ENCODE measurements around the gene TH. TPM values are rescaled to one million over a fixed set of nuclear protein-coding genes. Genes with fewer than 3 reads are reported as not detected.
"Not testable (repeated sequence)": the region's sequence is repeated elsewhere in the genome, so short reads cannot be mapped to it uniquely, and the experiment has no call there.

The TH gene
- polyA plus RNA-seq, 2 of the 4 experiments (the other 2 are of a cell fraction): not detected

DNA sequence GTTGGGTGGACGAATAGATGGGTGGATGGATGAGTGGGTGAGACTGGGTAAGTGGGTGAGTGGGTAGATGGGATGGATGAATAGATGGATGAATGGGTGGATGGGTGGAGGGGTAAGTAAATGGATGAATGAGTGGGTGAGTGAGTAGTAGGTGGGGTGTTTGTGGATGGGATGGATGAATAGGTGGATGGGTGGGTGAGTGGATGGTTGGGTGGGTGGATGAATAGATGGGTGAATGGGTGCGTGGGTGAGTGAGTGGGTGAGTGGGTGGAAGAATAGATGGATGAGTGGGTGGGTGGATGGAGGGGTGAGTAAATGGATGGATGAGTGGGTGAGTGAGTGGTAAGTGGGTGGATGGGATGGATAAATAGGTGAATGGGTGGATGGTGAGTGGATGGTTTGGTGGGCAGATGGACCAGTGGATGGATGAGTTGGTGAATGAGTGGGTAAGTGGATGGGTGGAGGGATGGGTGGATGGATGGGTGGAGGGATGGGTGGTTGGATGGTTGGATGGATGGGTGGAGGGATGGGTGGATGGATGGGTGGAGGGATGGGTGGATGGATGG lies 45.0 kb downstream of the TH start:
- ATAC-seq: no peak
- H3K27ac ChIP-seq: no peak overlapping the region
- DNase-seq (ENCODE audit: low read depth in 1 of 2, low spot score in 1 of 2): no peak
- no peak overlapping the region for H3K4me2 ChIP-seq
- 10% methylated on average over 2 of the region's 2 CpGs for WGBS (ENCODE audit: missing lambda C conversion rate)
- H3K4me3 ChIP-seq: no peak overlapping the region
- no peaks in the 10 kb centered on the region for H3K4me1 ChIP-seq
- TF ChIP-seq HOXB5 (CRISPR knock-in tag; IDR thresholded peaks at IDR 0.05): no peak
- TF ChIP-seq ESRRA (IDR thresholded peaks at IDR 0.05; ENCODE audit: borderline replicate concordance, low read length): no peak
- no peak for TF ChIP-seq SREBF2 (IDR thresholded peaks at IDR 0.05)
- no peak for TF ChIP-seq RFX5 (IDR thresholded peaks at IDR 0.05)
- no peak for TF ChIP-seq HDAC2 (IDR thresholded peaks at IDR 0.05)
- TF ChIP-seq FOXS1 (CRISPR knock-in tag; IDR thresholded peaks at IDR 0.05): no peak
- TF ChIP-seq, protein P1, sequence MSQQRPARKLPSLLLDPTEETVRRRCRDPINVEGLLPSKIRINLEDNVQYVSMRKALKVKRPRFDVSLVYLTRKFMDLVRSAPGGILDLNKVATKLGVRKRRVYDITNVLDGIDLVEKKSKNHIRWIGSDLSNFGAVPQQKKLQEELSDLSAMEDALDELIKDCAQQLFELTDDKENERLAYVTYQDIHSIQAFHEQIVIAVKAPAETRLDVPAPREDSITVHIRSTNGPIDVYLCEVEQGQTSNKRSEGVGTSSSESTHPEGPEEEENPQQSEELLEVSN (IDR thresholded peaks at IDR 0.05; ENCODE audit: borderline replicate concordance, low read depth): no peak
- no peak for TF ChIP-seq ZFP36 (IDR thresholded peaks at IDR 0.05; ENCODE audit: borderline replicate concordance, partially characterized antibody)
- no peak for TF ChIP-seq POLR2AphosphoS2 (conservative IDR thresholded peaks at IDR 0.05; ENCODE audit: low read length)
- TF ChIP-seq, protein P2, sequence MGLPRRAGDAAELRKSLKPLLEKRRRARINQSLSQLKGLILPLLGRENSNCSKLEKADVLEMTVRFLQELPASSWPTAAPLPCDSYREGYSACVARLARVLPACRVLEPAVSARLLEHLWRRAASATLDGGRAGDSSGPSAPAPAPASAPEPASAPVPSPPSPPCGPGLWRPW (IDR thresholded peaks at IDR 0.05): no peak
- H3K9me3 ChIP-seq: no peaks in the 10 kb centered on the region
- ChIA-PET POLR2A (no interaction called here), CTCF (no interaction called here)
- FAIRE-seq: no peak

DNA sequence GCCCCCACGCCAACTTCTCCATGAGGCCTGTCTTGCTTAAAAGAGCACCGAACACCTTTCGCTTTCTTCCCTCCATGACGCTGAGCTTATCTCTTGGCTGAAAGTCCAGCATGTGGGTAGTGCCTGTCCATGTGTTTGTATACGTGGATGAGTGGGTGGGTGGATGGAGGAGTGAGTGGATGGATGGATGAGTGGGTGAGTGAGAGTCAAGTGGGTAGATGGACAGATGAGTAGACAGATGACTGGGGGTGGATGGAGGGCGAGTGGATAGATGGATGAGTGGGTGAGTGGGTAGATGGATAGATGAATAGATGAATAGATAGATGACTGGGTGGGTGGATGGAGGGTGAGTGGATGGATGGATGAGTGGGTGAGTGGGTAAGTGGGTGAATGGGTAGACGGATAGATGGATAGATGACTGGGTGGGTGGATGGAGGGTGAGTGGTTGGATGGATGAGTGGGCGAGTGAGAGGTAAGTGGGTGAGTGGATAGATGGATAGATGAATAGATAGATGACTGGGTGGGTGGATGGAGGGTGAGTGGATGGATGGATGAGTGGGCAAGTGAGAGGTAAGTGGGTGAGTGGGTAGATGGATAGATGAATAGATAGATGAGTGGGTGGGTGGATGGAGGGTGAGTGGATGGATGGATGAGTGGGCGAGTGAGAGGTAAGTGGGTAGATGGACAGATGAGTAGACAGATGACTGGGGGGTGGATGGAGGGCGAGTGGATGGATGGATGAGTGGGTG lies 46.7 kb downstream of the TH start:
- WGBS (ENCODE audit: missing lambda C conversion rate): 47% methylated on average over 9 of the region's 10 CpGs
- ATAC-seq; FAIRE-seq; DNase-seq (ENCODE audit: low read depth in 1 of 2, low spot score in 1 of 2); H3K4me3 ChIP-seq; POLR2A ChIA-PET; H3K27ac ChIP-seq; H3K9me3 ChIP-seq; H3K4me1 ChIP-seq; H3K4me2 ChIP-seq: not testable (repeated sequence)
- CTCF ChIA-PET: interaction anchor here (0.8 to 3.4 kb wide), 3 partner anchors 9 to 31 kb away, joined by 3 to 22 read pairs (median 3); no protein-coding TSS in a partner anchor

DNA sequence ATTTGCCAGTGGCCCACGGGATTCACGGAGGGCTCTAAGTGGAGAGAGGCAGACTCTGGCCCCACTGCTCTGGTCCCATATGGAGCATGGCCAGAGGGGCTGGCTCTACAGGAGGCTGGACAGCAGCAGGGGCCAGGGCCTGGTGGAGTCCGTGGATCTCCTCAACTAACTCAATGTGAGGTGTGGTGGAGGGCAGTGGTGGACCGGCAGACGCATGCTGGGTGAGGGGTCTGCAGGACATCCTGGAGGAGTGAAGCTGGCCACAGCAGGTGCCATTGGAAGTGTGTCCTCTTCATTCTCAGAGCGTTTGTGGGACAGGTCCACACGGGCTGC lies 48.0 kb downstream of the TH start:
- H3K4me2 ChIP-seq: no peak overlapping the region
- CTCF ChIA-PET: interaction anchor here (0.7 to 3.4 kb wide), 3 partner anchors 7 to 28 kb away, joined by 3 to 22 read pairs (median 3); no protein-coding TSS in a partner anchor
- no peaks in the 10 kb centered on the region for H3K4me1 ChIP-seq
- H3K4me3 ChIP-seq: no peak overlapping the region
- POLR2A ChIA-PET: no interaction called here
- DNase-seq (ENCODE audit: low read depth in 1 of 2, low spot score in 1 of 2) (no peak), ATAC-seq (peak in 1 of 2 experiments; percentile 39; a peak in 3 of 6 replicates), FAIRE-seq (no peak)
- peaks cover under 1% of the 10 kb centered on the region; the same call in 1 of the 3 replicates for H3K9me3 ChIP-seq
- TF ChIP-seq, protein P1 (IDR thresholded peaks at IDR 0.05; ENCODE audit: borderline replicate concordance, low read depth): no peak
- TF ChIP-seq JUN (IDR thresholded peaks at IDR 0.05): no peak
- no peak for TF ChIP-seq KDM1A (IDR thresholded peaks at IDR 0.05; ENCODE audit: low read depth)
- TF ChIP-seq SMC3 (IDR thresholded peaks at IDR 0.05): no peak
- TF ChIP-seq NFE2L2 (conservative IDR thresholded peaks at IDR 0.05; ENCODE audit: low read length): no peak
- TF ChIP-seq, protein P3, sequence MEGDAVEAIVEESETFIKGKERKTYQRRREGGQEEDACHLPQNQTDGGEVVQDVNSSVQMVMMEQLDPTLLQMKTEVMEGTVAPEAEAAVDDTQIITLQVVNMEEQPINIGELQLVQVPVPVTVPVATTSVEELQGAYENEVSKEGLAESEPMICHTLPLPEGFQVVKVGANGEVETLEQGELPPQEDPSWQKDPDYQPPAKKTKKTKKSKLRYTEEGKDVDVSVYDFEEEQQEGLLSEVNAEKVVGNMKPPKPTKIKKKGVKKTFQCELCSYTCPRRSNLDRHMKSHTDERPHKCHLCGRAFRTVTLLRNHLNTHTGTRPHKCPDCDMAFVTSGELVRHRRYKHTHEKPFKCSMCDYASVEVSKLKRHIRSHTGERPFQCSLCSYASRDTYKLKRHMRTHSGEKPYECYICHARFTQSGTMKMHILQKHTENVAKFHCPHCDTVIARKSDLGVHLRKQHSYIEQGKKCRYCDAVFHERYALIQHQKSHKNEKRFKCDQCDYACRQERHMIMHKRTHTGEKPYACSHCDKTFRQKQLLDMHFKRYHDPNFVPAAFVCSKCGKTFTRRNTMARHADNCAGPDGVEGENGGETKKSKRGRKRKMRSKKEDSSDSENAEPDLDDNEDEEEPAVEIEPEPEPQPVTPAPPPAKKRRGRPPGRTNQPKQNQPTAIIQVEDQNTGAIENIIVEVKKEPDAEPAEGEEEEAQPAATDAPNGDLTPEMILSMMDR (IDR thresholded peaks at IDR 0.05): no peak
- WGBS (ENCODE audit: missing lambda C conversion rate): 52% methylated on average over 7 of the region's 7 CpGs
- no peak overlapping the region for H3K27ac ChIP-seq

All from A549 (cell line).